Trophoblast cell (in vitro differentiated cells and primary cell): ENCODE measurements around the gene RAMACL.

ENCODE experiments used
- DNase-seq, 2 donors: peaks; one replicate each; pipeline ENCODE4 v3.0.0-alpha.2; 2016
- H2AFZ ChIP-seq: 2 replicates; pipeline ENCODE4 v1.6.1; 2013; ENCODE audit warnings: low read length, moderate library complexity, mild to moderate bottlenecking; ENCODE audit not compliant: insufficient read depth, poor library complexity
- H2AK5ac ChIP-seq: 2 replicates; pipeline ENCODE4 v1.6.1; 2013; ENCODE audit warnings: mild to moderate bottlenecking, low read length
- H2BK120ac ChIP-seq: 2 replicates; pipeline ENCODE4 v1.6.1; 2013; ENCODE audit warnings: low read length, mild to moderate bottlenecking, moderate library complexity; ENCODE audit not compliant: insufficient read depth, poor library complexity
- H2BK12ac ChIP-seq: 2 replicates; pipeline ENCODE4 v1.6.1; 2013; ENCODE audit warnings: mild to moderate bottlenecking, low read length, moderate library complexity
- H2BK5ac ChIP-seq: 2 replicates; pipeline ENCODE4 v1.6.1; 2013; ENCODE audit warnings: low read length, low read depth, moderate library complexity, mild to moderate bottlenecking; ENCODE audit not compliant: poor library complexity
- H3K14ac ChIP-seq: 2 replicates; pipeline ENCODE4 v1.6.1; 2013; ENCODE audit warnings: mild to moderate bottlenecking, low read length
- H3K18ac ChIP-seq: 2 replicates; pipeline ENCODE4 v1.6.1; 2013; ENCODE audit warnings: mild to moderate bottlenecking, low read length
- H3K23ac ChIP-seq: 2 replicates; pipeline ENCODE4 v1.6.1; 2013; ENCODE audit warnings: low read length
- H3K27ac ChIP-seq: 2 replicates; pipeline ENCODE4 v1.5.1; 2013; ENCODE audit warnings: low read depth, mild to moderate bottlenecking, inconsistent platforms, low read length, moderate library complexity
- H3K27me3 ChIP-seq: 2 replicates; pipeline ENCODE4 v1.6.1; 2013; ENCODE audit warnings: inconsistent platforms, mild to moderate bottlenecking, low read length, moderate library complexity; ENCODE audit not compliant: insufficient read depth
- H3K36me3 ChIP-seq, 2 experiments: 1 replicate in 1 of 2; 2 replicates in 1 of 2; pipeline ENCODE4 v1.6.1; 2013; ENCODE audit warnings: low read length in 2 of 2, mild to moderate bottlenecking in 2 of 2, moderate library complexity in 1 of 2; ENCODE audit not compliant: insufficient read depth in 2 of 2, control insufficient read depth in 1 of 2
- H3K4ac ChIP-seq: 2 replicates; pipeline ENCODE4 v1.6.1; 2013; ENCODE audit warnings: low read depth, mild to moderate bottlenecking, low read length, moderate library complexity
- H3K4me1 ChIP-seq, 2 experiments: 1 replicate in 1 of 2; 2 replicates in 1 of 2; pipeline ENCODE4 v1.6.1; 2013; ENCODE audit warnings: low read length in 2 of 2, mild to moderate bottlenecking in 2 of 2, moderate library complexity in 1 of 2; ENCODE audit not compliant: insufficient read depth in 2 of 2, control insufficient read depth in 1 of 2
- H3K4me2 ChIP-seq: 2 replicates; pipeline ENCODE4 v1.6.1; 2013; ENCODE audit warnings: inconsistent platforms, mild to moderate bottlenecking, low read length, moderate library complexity
- H3K4me3 ChIP-seq: 2 replicates; pipeline ENCODE4 v1.5.1; 2013; ENCODE audit warnings: mild to moderate bottlenecking, low read depth, low read length, inconsistent platforms
- H3K79me1 ChIP-seq: one replicate; pipeline ENCODE4 v1.6.1; 2013; ENCODE audit warnings: low read length
- H3K79me2 ChIP-seq: 2 replicates; pipeline ENCODE4 v1.6.1; 2013; ENCODE audit warnings: low read length, mild to moderate bottlenecking; ENCODE audit not compliant: control insufficient read depth, insufficient read depth, poor library complexity
- H3K9ac ChIP-seq: 2 replicates; pipeline ENCODE4 v1.6.1; 2013; ENCODE audit warnings: mild to moderate bottlenecking, low read length
- H3K9me3 ChIP-seq: 2 replicates; pipeline ENCODE4 v1.6.1; 2013; ENCODE audit warnings: low read depth, mild to moderate bottlenecking, control low read depth, inconsistent platforms, low read length; ENCODE audit not compliant: insufficient read depth
- H4K12ac ChIP-seq: 2 replicates; pipeline ENCODE4 v1.6.1; 2013; ENCODE audit warnings: low read depth, mild to moderate bottlenecking, low read length, moderate library complexity
- H4K8ac ChIP-seq: 2 replicates; pipeline ENCODE4 v1.6.1; 2013; ENCODE audit warnings: low read depth, mild to moderate bottlenecking, low read length, moderate library complexity
- H4K91ac ChIP-seq: one replicate; pipeline ENCODE4 v1.6.1; 2013; ENCODE audit warnings: low read depth, mild to moderate bottlenecking, low read length, moderate library complexity
- WGBS: extraction: QIAGEN DNeasy Blood & Tissue Kit; methylation state at CpG from one replicate; pipeline ENCODE4 v1.1.7; 2013; ENCODE audit warnings: missing lambda C conversion rate; ENCODE audit not compliant: insufficient read length, insufficient coverage; ENCODE audit errors: extremely low coverage; 5-methylcytosine and 5-hydroxymethylcytosine counted together

The RAMACL gene

GRCh38 chr6:166554316-166554715 lies 32.2 kb downstream of the RAMACL start:
- no peak overlapping the region for H3K9ac ChIP-seq
- no peak overlapping the region for H3K18ac ChIP-seq
- peaks cover 0 to 10% of the 10 kb centered on the region in 2 experiments for H3K4me1 ChIP-seq
- no peak overlapping the region for H3K27ac ChIP-seq
- H3K4ac ChIP-seq, result no peak overlapping the region
- no peak overlapping the region for H3K14ac ChIP-seq
- no peak overlapping the region for H2BK12ac ChIP-seq
- no peaks in the 10 kb centered on the region for H3K79me1 ChIP-seq
- peaks cover 0 to 2% of the 10 kb centered on the region in 2 experiments for H3K36me3 ChIP-seq
- H3K23ac ChIP-seq, result no peak overlapping the region
- no CpG with 5 or more reads among the region's 8 CpGs for WGBS
- DNase-seq, result no peak
- H4K8ac ChIP-seq, result no peak overlapping the region
- no peak overlapping the region for H2BK5ac ChIP-seq
- H3K9me3 ChIP-seq, result peaks cover 2% of the 10 kb centered on the region
- no peaks in the 10 kb centered on the region for H3K27me3 ChIP-seq
- no peak overlapping the region for H4K12ac ChIP-seq
- H3K4me3 ChIP-seq, result no peak overlapping the region
- no peak overlapping the region for H2AFZ ChIP-seq
- H2BK120ac ChIP-seq, result no peak overlapping the region
- H3K4me2 ChIP-seq, result no peak overlapping the region
- H4K91ac ChIP-seq, result no peak overlapping the region
- no peak overlapping the region for H2AK5ac ChIP-seq
- peaks cover 2% of the 10 kb centered on the region for H3K79me2 ChIP-seq

DNA sequence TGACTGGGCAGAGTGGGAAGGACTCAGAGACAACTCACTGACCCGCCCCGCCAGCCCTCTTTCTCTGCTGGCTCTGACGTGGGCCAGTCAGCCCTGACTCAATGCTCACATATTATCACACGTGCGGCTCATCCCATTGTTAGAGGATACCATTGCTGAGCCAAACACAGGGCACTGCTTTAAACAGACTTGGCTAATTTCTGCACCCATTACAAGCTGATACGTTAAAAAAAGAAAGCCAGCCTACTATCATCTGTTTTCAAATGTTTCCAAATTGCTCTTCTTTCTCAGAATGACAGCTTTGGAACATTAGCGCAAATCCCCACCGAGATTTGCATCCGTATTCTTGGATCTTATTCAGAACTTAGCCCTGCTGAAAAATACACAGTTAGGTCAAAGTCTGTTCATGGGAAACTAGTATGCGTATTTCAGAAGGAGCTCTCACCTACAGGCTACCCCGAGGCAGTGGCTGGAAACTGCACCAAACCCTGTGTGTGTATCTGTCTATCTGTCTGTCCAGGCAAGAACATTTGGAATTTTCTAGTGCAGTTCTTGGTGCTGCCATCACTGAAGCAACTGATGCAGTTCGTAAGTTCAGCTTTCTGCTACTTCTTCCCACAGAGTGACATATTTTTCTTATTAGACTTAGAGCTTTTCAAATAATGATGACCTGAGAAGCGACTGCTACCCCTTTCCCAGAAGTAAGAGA lies 32.8 kb downstream of the RAMACL start:
- WGBS, result no CpG with 5 or more reads among the region's 13 CpGs

DNA sequence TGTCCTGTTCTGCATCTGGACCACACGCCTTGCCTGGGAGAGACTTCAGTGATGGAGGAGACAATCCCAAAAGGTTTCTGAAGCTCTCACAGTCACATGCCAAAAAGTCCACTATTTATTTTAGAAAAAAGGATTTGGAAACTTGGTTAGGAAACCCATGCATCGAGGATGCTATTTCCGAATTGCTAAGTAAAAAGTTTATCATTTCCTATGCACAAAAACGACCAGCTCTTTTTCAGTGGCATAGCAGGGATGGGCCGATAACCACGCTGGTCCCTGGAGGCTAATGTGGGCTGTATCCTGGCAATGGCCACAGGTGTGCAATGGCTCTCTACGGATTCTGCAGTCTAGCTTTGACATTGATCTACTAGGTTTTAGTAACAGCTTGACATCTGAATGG lies 33.9 kb downstream of the RAMACL start:
- Histone ChIP-seq H2BK12ac (no peak overlapping the region), H3K14ac (no peak overlapping the region), H3K23ac (no peak overlapping the region), H3K4me3 (no peak overlapping the region), H3K79me2 (peaks cover 2% of the 10 kb centered on the region), H2BK120ac (no peak overlapping the region), H2BK5ac (no peak overlapping the region), H3K9ac (no peak overlapping the region), H2AK5ac (no peak overlapping the region), H2AFZ (no peak overlapping the region), H3K4ac (no peak overlapping the region), H3K18ac (no peak overlapping the region), H3K79me1 (no peaks in the 10 kb centered on the region), H4K12ac (no peak overlapping the region), H3K27me3 (no peaks in the 10 kb centered on the region), H4K91ac (no peak overlapping the region), H4K8ac (no peak overlapping the region), H3K36me3 (peaks cover 0 to 2% of the 10 kb centered on the region in 2 experiments), H3K27ac (no peak overlapping the region), H3K4me1 (peaks cover 0 to 10% of the 10 kb centered on the region in 2 experiments), H3K9me3 (peaks cover 2% of the 10 kb centered on the region), H3K4me2 (no peak overlapping the region)
- no CpG with 5 or more reads among the region's 7 CpGs for WGBS
- DNase-seq, result no peak

More for the DNA sequence above, 32.8 kb downstream of the RAMACL start:
- Histone ChIP-seq H4K91ac (no peak overlapping the region), H4K8ac (no peak overlapping the region), H3K9me3 (peaks cover 2% of the 10 kb centered on the region), H2BK5ac (no peak overlapping the region), H3K9ac (no peak overlapping the region), H2BK120ac (no peak overlapping the region), H3K4me3 (no peak overlapping the region), H3K18ac (no peak overlapping the region), H3K27me3 (no peaks in the 10 kb centered on the region), H3K79me2 (peaks cover 2% of the 10 kb centered on the region), H3K36me3 (peaks cover 0 to 2% of the 10 kb centered on the region in 2 experiments), H3K4me2 (no peak overlapping the region), H3K23ac (no peak overlapping the region), H2AFZ (no peak overlapping the region), H4K12ac (no peak overlapping the region), H2BK12ac (no peak overlapping the region), H3K27ac (no peak overlapping the region), H3K79me1 (no peaks in the 10 kb centered on the region), H3K4me1 (peaks cover 0 to 10% of the 10 kb centered on the region in 2 experiments), H3K14ac (no peak overlapping the region), H2AK5ac (no peak overlapping the region), H3K4ac (no peak overlapping the region)
- peak in 1 of 2 donors; percentile 22 for DNase-seq

GRCh38 chr6:166551754-166552495 lies 34.6 kb downstream of the RAMACL start:
- Histone ChIP-seq H3K27me3 (no peaks in the 10 kb centered on the region), H3K79me2 (peaks cover under 1% of the 10 kb centered on the region), H2AFZ (no peak overlapping the region), H2BK120ac (no peak overlapping the region), H3K9ac (no peak overlapping the region), H3K9me3 (peaks cover 2% of the 10 kb centered on the region), H3K36me3 (peaks cover 0 to 2% of the 10 kb centered on the region in 2 experiments), H4K12ac (no peak overlapping the region), H2BK5ac (no peak overlapping the region), H4K91ac (no peak overlapping the region), H2BK12ac (no peak overlapping the region), H3K27ac (no peak overlapping the region), H3K4ac (no peak overlapping the region), H3K18ac (no peak overlapping the region), H3K4me3 (no peak overlapping the region), H3K4me1 (peaks cover 0 to 7% of the 10 kb centered on the region in 2 experiments), H2AK5ac (no peak overlapping the region), H3K4me2 (no peak overlapping the region), H3K23ac (no peak overlapping the region), H3K79me1 (no peaks in the 10 kb centered on the region), H4K8ac (no peak overlapping the region), H3K14ac (no peak overlapping the region)
- WGBS, result no CpG with 5 or more reads among the region's 16 CpGs
- no peak for DNase-seq
